HEK293 (cell line): ENCODE measurements around the gene MMP14.

ENCODE experiments used
- CTCF ChIP-seq: fragments of 450-650 bp; formaldehyde crosslinking; IDR thresholded peaks from 2 replicates; pipeline ENCODE4 v1.5.1; 2016; ENCODE audit warnings: missing biosample characterization, missing genetic modification characterization
- YY1 ChIP-seq: fragments of 450-650 bp; formaldehyde crosslinking; IDR thresholded peaks from 2 replicates; pipeline ENCODE4 v1.5.1; 2018; ENCODE audit warnings: missing biosample characterization, missing genetic modification characterization
- ZNF223 ChIP-seq: fragments of 450-650 bp; formaldehyde crosslinking; IDR thresholded peaks from 2 replicates; pipeline ENCODE4 v1.5.1; 2016; ENCODE audit warnings: missing biosample characterization, missing genetic modification characterization
- ZNF423 ChIP-seq: fragments of 450-650 bp; formaldehyde crosslinking; IDR thresholded peaks from 2 replicates; pipeline ENCODE4 v1.5.1; 2016; ENCODE audit warnings: missing biosample characterization, missing genetic modification characterization
- ZNF510 ChIP-seq: fragments of 450-650 bp; formaldehyde crosslinking; IDR thresholded peaks from 2 replicates; pipeline ENCODE4 v1.5.1; 2018; ENCODE audit warnings: mild to moderate bottlenecking, missing genetic modification characterization, missing biosample characterization; ENCODE audit not compliant: insufficient replicate concordance
- ZNF514 ChIP-seq: fragments of 450-650 bp; formaldehyde crosslinking; IDR thresholded peaks from 2 replicates; pipeline ENCODE4 v1.5.1; 2016; ENCODE audit warnings: missing biosample characterization, missing genetic modification characterization
- ZSCAN5A ChIP-seq: fragments of 450-650 bp; formaldehyde crosslinking; IDR thresholded peaks from 2 replicates; pipeline ENCODE4 v1.5.1; 2016; ENCODE audit warnings: missing biosample characterization, missing genetic modification characterization

GRCh38 chr14:22820731-22821130 lies 15.7 kb upstream of the MMP14 start:
- TF ChIP-seq ZNF223 (tag by site-specific recombination) = no peak
- no peak for TF ChIP-seq YY1
- no peak for TF ChIP-seq ZNF423 (tag by site-specific recombination)
- no peak for TF ChIP-seq CTCF (tag by site-specific recombination)
- no peak for TF ChIP-seq ZNF510 (tag by site-specific recombination)
- TF ChIP-seq ZNF514 (tag by site-specific recombination) = no peak
- no peak for TF ChIP-seq ZSCAN5A (tag by site-specific recombination)
